UCSD-AML1 (cell line): ENCODE measurements around the gene REXO1.
A peak's percentile ranks its signal among the peaks of the same experiment; 100 is the strongest.

ENCODE experiments used
- DNase-seq: peaks from one replicate; lab custom pipeline; 2025; ENCODE audit not compliant: unreplicated experiment; lab: John Stamatoyannopoulos, UW

Gene REXO1

DNA sequence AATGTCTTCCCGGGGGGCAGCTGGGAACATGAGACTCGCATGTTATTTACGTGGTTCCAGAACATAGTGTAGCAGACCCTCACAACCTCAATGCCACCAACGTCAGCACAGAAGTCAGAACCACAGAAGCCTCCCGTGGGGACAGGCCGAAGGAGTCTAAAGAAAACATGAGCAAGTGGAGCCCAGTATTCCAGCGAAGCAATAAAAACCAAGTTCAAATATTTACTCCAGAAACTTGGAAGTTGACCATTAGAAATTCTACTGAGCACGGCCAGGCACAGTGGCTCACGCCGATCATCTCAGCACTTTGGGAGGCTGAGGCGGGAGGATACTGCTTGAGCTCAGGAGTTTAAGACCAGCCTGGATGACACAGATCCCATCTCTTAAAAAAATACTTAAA is 18.3 kb downstream of the REXO1 start:
- no peak for DNase-seq

- DNase-seq = no peak
These were observed 19.7 kb downstream of the REXO1 start for GRCh38 chr19:1828279-1829238.

DNA sequence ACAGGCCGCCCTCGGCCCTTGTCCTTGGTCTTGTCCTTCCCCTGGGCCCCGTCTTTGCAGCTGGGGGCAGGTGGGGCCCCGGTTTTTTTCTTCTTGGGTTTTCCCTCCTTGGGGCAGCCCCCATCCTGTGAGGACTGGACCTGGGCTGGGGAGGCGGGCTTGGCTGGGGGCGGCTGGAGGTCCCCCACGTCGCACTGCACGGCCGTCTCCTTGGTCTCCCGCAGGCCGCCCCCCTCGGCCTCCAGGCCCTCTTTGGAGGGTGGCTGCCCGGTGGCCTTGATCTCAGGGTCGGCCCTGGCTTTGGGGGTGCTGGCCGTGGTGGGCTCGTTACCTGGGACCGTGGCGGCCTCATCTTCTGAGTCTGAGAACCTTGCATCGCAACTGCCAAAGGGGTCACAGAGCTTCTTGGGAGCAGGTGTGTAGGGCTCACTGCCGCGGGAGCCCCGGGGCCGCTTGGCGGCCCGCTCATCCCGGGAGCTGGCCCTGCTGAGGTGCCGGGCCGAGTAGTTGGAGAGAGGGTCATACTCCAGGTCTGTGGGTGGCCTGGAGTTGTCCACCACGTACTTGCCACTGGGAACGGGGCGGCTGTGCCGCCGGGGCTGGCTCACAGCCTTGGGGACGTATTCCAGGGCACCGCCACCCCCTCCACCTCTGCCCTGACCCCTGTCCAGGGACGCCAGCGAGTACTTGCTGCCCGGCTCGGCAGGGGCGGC is 20.6 kb downstream of the REXO1 start:
- no peak for DNase-seq

DNA sequence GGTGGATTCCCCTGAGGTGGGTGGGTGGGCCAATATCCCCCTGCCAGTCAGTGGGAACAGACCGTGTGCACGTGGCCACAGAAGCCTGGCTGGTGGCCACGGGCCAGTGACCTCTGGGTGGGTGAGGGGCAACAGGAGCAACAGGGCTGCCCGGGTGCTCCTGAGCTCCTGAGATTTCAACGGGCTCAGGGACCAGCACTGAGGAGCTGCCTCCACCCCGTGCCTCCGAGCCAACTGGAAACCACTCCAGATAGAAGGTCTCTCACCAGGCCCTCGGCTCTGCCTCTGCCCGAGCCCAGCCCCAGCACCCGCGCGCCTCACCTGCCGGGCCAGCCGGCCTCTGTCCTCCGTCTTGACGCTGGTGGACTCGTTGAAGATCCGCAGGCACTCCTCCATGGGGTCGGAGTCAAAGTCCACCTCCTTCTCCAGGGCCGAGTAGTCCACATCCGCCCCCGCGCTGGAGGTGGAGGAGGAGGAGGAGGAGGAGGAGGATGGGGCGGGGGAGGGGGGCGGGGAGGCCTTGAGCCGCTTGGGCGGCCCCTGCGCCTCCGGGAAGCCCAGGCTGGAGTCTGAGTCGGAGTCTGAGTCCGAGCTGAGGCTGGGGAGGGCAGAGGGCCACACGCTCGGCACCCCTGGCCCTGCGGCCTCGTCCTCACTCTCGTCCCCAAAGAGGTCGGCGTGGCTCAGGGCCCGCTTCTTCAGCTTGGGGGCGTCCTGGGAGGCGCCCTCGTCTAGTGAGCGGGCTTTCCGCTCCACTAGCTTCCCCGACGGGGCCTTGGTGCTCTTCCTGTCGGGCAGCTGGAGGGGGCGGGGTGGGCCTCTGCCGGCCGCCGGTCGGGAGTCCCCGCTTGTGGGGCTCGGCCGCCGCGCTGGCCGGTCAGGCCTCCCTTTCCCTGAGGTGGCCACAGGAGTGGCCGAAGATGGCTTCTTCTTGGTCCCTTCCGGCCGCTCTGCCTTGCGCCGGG is 21.4 kb downstream of the REXO1 start:
- no peak for DNase-seq

GRCh38 chr19:1825909-1826556 is 22.2 kb downstream of the REXO1 start:
- DNase-seq = peak; percentile 66

GRCh38 chr19:1824252-1824622 is 24.0 kb downstream of the REXO1 start:
- no peak for DNase-seq

GRCh38 chr19:1823539-1824251 is 24.6 kb downstream of the REXO1 start:
- no peak for DNase-seq

GRCh38 chr19:1823020-1823419 is 25.3 kb downstream of the REXO1 start:
- no peak for DNase-seq

DNA sequence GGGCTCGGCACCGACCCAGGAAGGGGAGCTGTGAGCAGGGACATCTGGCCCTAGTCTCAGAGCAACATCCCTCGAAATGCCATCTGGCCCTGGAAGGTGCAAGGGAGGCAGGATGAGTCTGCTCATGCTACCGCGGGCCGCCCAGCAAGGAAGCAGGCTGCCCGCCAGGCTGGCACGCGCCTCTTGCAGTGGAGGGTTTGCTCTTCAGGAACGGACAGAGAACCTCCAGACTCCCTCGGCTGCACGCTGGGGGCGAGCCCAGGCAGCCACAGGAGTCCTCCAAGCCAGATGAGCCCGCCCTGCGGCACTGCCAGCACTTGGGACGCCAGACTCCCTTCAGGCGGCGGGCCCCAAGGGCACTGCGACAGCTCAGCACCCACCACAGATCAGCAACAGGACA is 26.1 kb downstream of the REXO1 start:
- DNase-seq = no peak

GRCh38 chr19:1819341-1820255 is 28.7 kb downstream of the REXO1 start:
- DNase-seq = no peak

- DNase-seq = no peak
These were observed 29.6 kb downstream of the REXO1 start for GRCh38 chr19:1818549-1819195.

- no peak for DNase-seq
These were observed 30.6 kb downstream of the REXO1 start for GRCh38 chr19:1817553-1818179.

GRCh38 chr19:1816530-1817298 is 31.6 kb downstream of the REXO1 start:
- DNase-seq = no peak

GRCh38 chr19:1815605-1816529 is 32.4 kb downstream of the REXO1 start:
- DNase-seq = no peak

- DNase-seq = no peak
These were observed 33.3 kb downstream of the REXO1 start for GRCh38 chr19:1814833-1815604.
